ENCODE measurements around the gene TMEM43.

The TMEM43 gene

GRCh38 chr3:14120921-14121448, 3.9 kb upstream of the TMEM43 start:
- in situ Hi-C loops (cut with HindIII; ENCODE audit: low sequenced_read_pairs): loop anchor here (25.0 kb wide), 1 partner anchor 209 kb away; no protein-coding TSS in a partner anchor

GRCh38 chr3:14121859-14122258, 3.0 kb upstream of the TMEM43 start:
- in situ Hi-C loops (cut with HindIII; ENCODE audit: low sequenced_read_pairs): loop anchor here (25.0 kb wide), 1 partner anchor 210 kb away; no protein-coding TSS in a partner anchor

GRCh38 chr3:14122301-14122700, 2.6 kb upstream of the TMEM43 start:
- in situ Hi-C loops (cut with HindIII; ENCODE audit: low sequenced_read_pairs): loop anchor here (25.0 kb wide), 1 partner anchor 210 kb away; no protein-coding TSS in a partner anchor

- in situ Hi-C loops (cut with HindIII; ENCODE audit: low sequenced_read_pairs): loop anchor here (25.0 kb wide), 1 partner anchor 211 kb away; no protein-coding TSS in a partner anchor
Measured at GRCh38 chr3:14123308-14124222, 1.3 kb upstream of the TMEM43 start.

- in situ Hi-C loops (cut with HindIII; ENCODE audit: low sequenced_read_pairs): loop anchor here (25.0 kb wide), 1 partner anchor 212 kb away; no protein-coding TSS in a partner anchor
Measured at GRCh38 chr3:14124223-14124614, 633 bp upstream of the TMEM43 start.

- in situ Hi-C loops (cut with HindIII; ENCODE audit: low sequenced_read_pairs): no loop called here
Measured at GRCh38 chr3:14125193-14126016, 553 bp downstream of the TMEM43 start.

GRCh38 chr3:14126017-14126886, 1.4 kb downstream of the TMEM43 start:
- in situ Hi-C loops (cut with HindIII; ENCODE audit: low sequenced_read_pairs): no loop called here

- in situ Hi-C loops (cut with HindIII; ENCODE audit: low sequenced_read_pairs): no loop called here
Measured at GRCh38 chr3:14126887-14127505, 2.1 kb downstream of the TMEM43 start.

- in situ Hi-C loops (cut with HindIII; ENCODE audit: low sequenced_read_pairs): no loop called here
Measured at GRCh38 chr3:14127516-14128161, 2.8 kb downstream of the TMEM43 start.

GRCh38 chr3:14128724-14129123, 3.9 kb downstream of the TMEM43 start:
- in situ Hi-C loops (cut with HindIII; ENCODE audit: low sequenced_read_pairs): no loop called here

- in situ Hi-C loops (cut with HindIII; ENCODE audit: low sequenced_read_pairs): no loop called here
Measured at GRCh38 chr3:14129296-14129695, 4.4 kb downstream of the TMEM43 start.

GRCh38 chr3:14130230-14130629, 5.4 kb downstream of the TMEM43 start:
- in situ Hi-C loops (cut with HindIII; ENCODE audit: low sequenced_read_pairs): no loop called here

- in situ Hi-C loops (cut with HindIII; ENCODE audit: low sequenced_read_pairs): no loop called here
Measured at GRCh38 chr3:14130707-14131106, 5.9 kb downstream of the TMEM43 start.

GRCh38 chr3:14131134-14131533, 6.3 kb downstream of the TMEM43 start:
- in situ Hi-C loops (cut with HindIII; ENCODE audit: low sequenced_read_pairs): no loop called here

GRCh38 chr3:14132120-14132519, 7.3 kb downstream of the TMEM43 start:
- in situ Hi-C loops (cut with HindIII; ENCODE audit: low sequenced_read_pairs): no loop called here

- in situ Hi-C loops (cut with HindIII; ENCODE audit: low sequenced_read_pairs): no loop called here
Measured at GRCh38 chr3:14132689-14133088, 7.8 kb downstream of the TMEM43 start.

GRCh38 chr3:14133188-14133800, 8.4 kb downstream of the TMEM43 start:
- in situ Hi-C loops (cut with HindIII; ENCODE audit: low sequenced_read_pairs): no loop called here

- in situ Hi-C loops (cut with HindIII; ENCODE audit: low sequenced_read_pairs): no loop called here
Measured at GRCh38 chr3:14133876-14134275, 9.0 kb downstream of the TMEM43 start.

- in situ Hi-C loops (cut with HindIII; ENCODE audit: low sequenced_read_pairs): no loop called here
Measured at GRCh38 chr3:14134291-14134690, 9.4 kb downstream of the TMEM43 start.

Measured in DLD1 (cell line).